ENCODE measurements around the gene SAFB.

DNA sequence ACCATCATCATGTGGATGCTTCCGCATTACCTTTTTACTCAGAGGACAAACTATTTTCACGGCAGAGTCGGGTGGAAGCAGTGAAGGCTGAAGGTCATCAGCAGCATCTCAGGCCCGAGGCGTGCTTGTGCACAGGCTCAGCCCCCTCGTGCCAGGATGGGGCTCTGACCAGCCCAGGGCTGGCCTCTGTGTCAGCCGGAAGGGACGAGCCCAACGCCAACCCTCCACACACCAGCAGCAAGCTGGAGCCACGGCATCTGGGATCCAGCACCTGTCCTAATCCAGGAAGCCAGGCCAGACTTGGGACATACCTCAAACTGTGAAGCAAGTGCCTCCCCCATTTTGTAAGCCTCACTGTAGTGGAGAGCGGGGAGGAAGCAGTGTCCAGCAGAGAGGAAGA lies 46.3 kb downstream of the SAFB start:
- TF ChIP-seq, protein P1, sequence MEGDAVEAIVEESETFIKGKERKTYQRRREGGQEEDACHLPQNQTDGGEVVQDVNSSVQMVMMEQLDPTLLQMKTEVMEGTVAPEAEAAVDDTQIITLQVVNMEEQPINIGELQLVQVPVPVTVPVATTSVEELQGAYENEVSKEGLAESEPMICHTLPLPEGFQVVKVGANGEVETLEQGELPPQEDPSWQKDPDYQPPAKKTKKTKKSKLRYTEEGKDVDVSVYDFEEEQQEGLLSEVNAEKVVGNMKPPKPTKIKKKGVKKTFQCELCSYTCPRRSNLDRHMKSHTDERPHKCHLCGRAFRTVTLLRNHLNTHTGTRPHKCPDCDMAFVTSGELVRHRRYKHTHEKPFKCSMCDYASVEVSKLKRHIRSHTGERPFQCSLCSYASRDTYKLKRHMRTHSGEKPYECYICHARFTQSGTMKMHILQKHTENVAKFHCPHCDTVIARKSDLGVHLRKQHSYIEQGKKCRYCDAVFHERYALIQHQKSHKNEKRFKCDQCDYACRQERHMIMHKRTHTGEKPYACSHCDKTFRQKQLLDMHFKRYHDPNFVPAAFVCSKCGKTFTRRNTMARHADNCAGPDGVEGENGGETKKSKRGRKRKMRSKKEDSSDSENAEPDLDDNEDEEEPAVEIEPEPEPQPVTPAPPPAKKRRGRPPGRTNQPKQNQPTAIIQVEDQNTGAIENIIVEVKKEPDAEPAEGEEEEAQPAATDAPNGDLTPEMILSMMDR (IDR thresholded peaks at IDR 0.05), result no peak
- TF ChIP-seq SIN3A (IDR thresholded peaks at IDR 0.05; ENCODE audit: borderline replicate concordance, insufficient read depth, low read depth, low read length), result no peak

All from Panc1 (cell line).